HepG2 (cell line): ENCODE data around the gene EVA1A. TPM values are rescaled to one million over a fixed set of nuclear protein-coding genes. Genes with fewer than 3 reads are reported as not detected.

Experiments
- ATAC-seq: fragments of 200-7000 bp; cut with Tn5 transposase; 3 replicates; pipeline ENCODE4 v1.9.1; 2020; ENCODE audit warnings: mild to moderate bottlenecking, moderate library complexity
- BruUV-seq: library from RNA; stranded (reverse); fragments of 400-500 nt; replicated peaks from 2 replicates; lab custom pipeline; 2021; lab: Mats Ljungman, UMichigan
- CTCF ChIA-PET: fragments of 300-600 bp; formaldehyde crosslinking; extraction: SDS; loops from one replicate; lab custom pipeline; 2021; ENCODE audit warnings: low total read pairs, inconsistent platforms, low intra/inter-chr PET ratio; lab: Yijun Ruan, JAX
- POLR2A ChIA-PET: fragments of 350-600 bp; sonication (Branson Sonifier 250); formaldehyde crosslinking; loops from one replicate; lab custom pipeline; 2020; ENCODE audit warnings: antibody characterized with exemption, inconsistent platforms; lab: Yijun Ruan, JAX
- DNase-seq: peaks from one replicate; pipeline ENCODE4 v3.0.0-alpha.2; 2015; ENCODE audit warnings: low spot score
- FAIRE-seq: peaks from 3 replicates; lab custom pipeline; 2011; peaks lifted over from hg19 to GRCh38; lab: Jason Lieb, UNC
- H2AFZ ChIP-seq: one replicate; pipeline ENCODE4 v1.6.1; 2011; ENCODE audit warnings: low read length, inconsistent platforms
- H3K27ac ChIP-seq: fragments of 300-600 bp; 3 replicates; pipeline ENCODE4 v1.8.0; 2011; ENCODE audit warnings: mixed run types, mild to moderate bottlenecking, mixed read lengths, low read length, inconsistent platforms; ENCODE audit not compliant: insufficient read depth; ENCODE audit errors: extremely low read length
- H3K27me3 ChIP-seq, 2 experiments: fragments of 200-600 bp in 1 of 2; 2 replicates in 1 of 2; 3 replicates in 1 of 2; pipeline versions ENCODE4 v1.6.0 to v1.8.0; 2011; ENCODE audit warnings: low read length in 2 of 2, mild to moderate bottlenecking in 2 of 2, moderate library complexity in 2 of 2, inconsistent platforms in 1 of 2; ENCODE audit not compliant: insufficient read depth in 2 of 2, control insufficient read depth in 1 of 2
- H3K36me3 ChIP-seq, 2 experiments: fragments of 200-600 bp in 1 of 2; replicated peaks in 1 of 2; 2 replicates in 1 of 2; 3 replicates in 1 of 2; pipeline versions ENCODE4 v1.5.1 to v1.8.0; 2011; ENCODE audit warnings: low read length in 2 of 2, inconsistent platforms in 1 of 2; ENCODE audit not compliant: insufficient read depth in 2 of 2, control insufficient read depth in 1 of 2
- H3K4me1 ChIP-seq: 2 replicates; pipeline ENCODE4 v1.5.1; 2012; ENCODE audit warnings: low read length, inconsistent platforms; ENCODE audit not compliant: insufficient read depth
- H3K4me2 ChIP-seq: 2 replicates; pipeline ENCODE4 v1.6.0; 2011; ENCODE audit warnings: low read depth, low read length, inconsistent platforms
- H3K4me3 ChIP-seq, 3 experiments: fragments of 200-600 bp in 1 of 3; sonication (generic), shearing (Covaris generic) in 1 of 3; replicated peaks in 1 of 3; 2 replicates each; pipeline ENCODE4 v1.5.1; 2011 to 2016; ENCODE audit warnings: low read length in 3 of 3, inconsistent platforms in 2 of 3, low read depth in 2 of 3, mild to moderate bottlenecking in 2 of 3, control low read depth in 1 of 3, mixed read lengths in 1 of 3; ENCODE audit not compliant: insufficient read depth in 1 of 3
- H3K79me2 ChIP-seq: one replicate; pipeline ENCODE4 v1.6.1; 2011; ENCODE audit warnings: low read length, inconsistent platforms; ENCODE audit not compliant: insufficient read depth
- H3K9ac ChIP-seq: 2 replicates; pipeline ENCODE4 v1.6.0; 2011; ENCODE audit warnings: mild to moderate bottlenecking, low read depth, low read length, inconsistent platforms; ENCODE audit not compliant: insufficient read depth
- H3K9me3 ChIP-seq: 2 replicates; pipeline ENCODE4 v1.5.1; 2012; ENCODE audit warnings: mild to moderate bottlenecking, low read length
- H4K20me1 ChIP-seq: 2 replicates; pipeline ENCODE4 v1.6.0; 2011; ENCODE audit warnings: inconsistent platforms, mild to moderate bottlenecking, low read length, moderate library complexity; ENCODE audit not compliant: insufficient read depth
- BRCA1 ChIP-seq: sonication (generic); formaldehyde crosslinking; IDR thresholded peaks from 2 replicates; pipeline ENCODE4 v1.4.0; 2020; ENCODE audit warnings: missing genetic modification reagents
- JARID2 ChIP-seq: sonication (generic); formaldehyde crosslinking; IDR thresholded peaks from 2 replicates; pipeline ENCODE4 v1.8.1; 2023; ENCODE audit warnings: missing genetic modification reagents, inconsistent platforms; ENCODE audit not compliant: insufficient replicate concordance
- NFYC ChIP-seq: IDR thresholded peaks from 2 replicates; pipeline ENCODE4 v1.6.1; 2016; ENCODE audit warnings: missing genetic modification reagents, missing compliant biosample characterization
- ONECUT2 ChIP-seq: sonication (generic); formaldehyde crosslinking; IDR thresholded peaks from 2 replicates; pipeline ENCODE4 v1.4.0; 2020; ENCODE audit warnings: missing genetic modification reagents
- POLR2G ChIP-seq: fragments of 200-400 bp; formaldehyde crosslinking; IDR thresholded peaks from 2 replicates; pipeline ENCODE4 v1.6.1; 2018; ENCODE audit warnings: mild to moderate bottlenecking, low read depth, low read length, moderate library complexity
- RBM22 ChIP-seq: fragments of 200-400 bp; formaldehyde crosslinking; optimal IDR thresholded peaks from 2 replicates; pipeline ENCODE3; 2017; ENCODE audit warnings: mild to moderate bottlenecking, low read length, moderate library complexity
- SALL1 ChIP-seq: sonication (generic); formaldehyde crosslinking; IDR thresholded peaks from 2 replicates; pipeline ENCODE4 v1.8.0; 2022; ENCODE audit warnings: mild to moderate bottlenecking, missing genetic modification reagents
- TBX3 ChIP-seq: fragments of 450-650 bp; IDR thresholded peaks from 2 replicates; pipeline ENCODE4 v1.6.1; 2017; ENCODE audit warnings: antibody characterized with exemption, mild to moderate bottlenecking, inconsistent platforms, borderline replicate concordance
- ZNF121 ChIP-seq: sonication (generic); formaldehyde crosslinking; IDR thresholded peaks from 2 replicates; pipeline ENCODE4 v1.5.0; 2020; ENCODE audit warnings: mild to moderate bottlenecking, missing genetic modification reagents
- ZNF564 ChIP-seq: sonication (generic); formaldehyde crosslinking; IDR thresholded peaks from 2 replicates; pipeline ENCODE4 v1.8.1; 2023; ENCODE audit warnings: mild to moderate bottlenecking, missing genetic modification reagents
- WGBS: methylation state at CpG from one replicate; pipeline ENCODE4 v1.1.6; 2017; ENCODE audit warnings: low lambda C conversion rate; 5-methylcytosine and 5-hydroxymethylcytosine counted together
- in situ Hi-C: cut with HindIII; loops from 2 replicates; pipeline ENCODE4 v1.10.0; 2017; ENCODE audit warnings: low pct_unique_long_range_greater_than_20kb; ENCODE audit not compliant: extremely low pct_ligation_motif_present
- intact Hi-C: fragments of 100-400 bp; cut with micrococcal nuclease; formaldehyde crosslinking; loops from one replicate; pipeline ENCODE4 v1.10.0; 2022; ENCODE audit not compliant: unreplicated experiment
- polyA plus RNA-seq, 8 experiments: library from polyadenylated mRNA; depleted of rRNA in 3 of 8; stranded (reverse) in 7 of 8; unstranded in 1 of 8; fragments of >200 nt; fragmentation: Illumina TruSeq in 4 of 8; extraction: Trizol in 4 of 8; gene quantifications; 2 replicates each; pipeline versions ENCODE4 v1.2.1 to v1.2.3, GENCODE V29; 2011 to 2016; ENCODE audit warnings: low read depth in 4 of 8, missing spikeins in 1 of 8, mixed read lengths in 1 of 8; ENCODE audit not compliant: insufficient read depth in 1 of 8
- total RNA-seq, 5 experiments: library from RNA; depleted of rRNA; stranded (reverse); fragments of >200 nt; fragmentation: Illumina TruSeq; extraction: Trizol; gene quantifications; 2 replicates each; pipeline ENCODE4 v1.2.3, GENCODE V29; 2016; ENCODE audit warnings: low read depth in 1 of 5
- TF ChIP-seq, protein P1 (sequence below): sonication (generic); formaldehyde crosslinking; IDR thresholded peaks from 2 replicates; pipeline ENCODE4 v1.4.0; 2020; ENCODE audit warnings: mild to moderate bottlenecking, missing genetic modification reagents
- TF ChIP-seq, protein P2 (sequence below): sonication (generic); formaldehyde crosslinking; IDR thresholded peaks from 2 replicates; pipeline ENCODE4 v1.4.0; 2020; ENCODE audit warnings: missing genetic modification reagents, low read depth, mild to moderate bottlenecking, borderline replicate concordance
- TF ChIP-seq, protein P3 (sequence below): sonication (generic); formaldehyde crosslinking; IDR thresholded peaks from 2 replicates; pipeline ENCODE4 v1.4.0; 2020; ENCODE audit warnings: missing genetic modification reagents
- TF ChIP-seq, protein P4 (sequence below): sonication (generic); formaldehyde crosslinking; IDR thresholded peaks from 2 replicates; pipeline ENCODE4 v1.9.0; 2021; ENCODE audit warnings: missing genetic modification reagents, mild to moderate bottlenecking, borderline replicate concordance

EVA1A gene
- total and polyA plus RNA-seq, 2 of the 13 experiments (the other 11 are each of a cell fraction or from before 2014, with no cell fraction given), result 57.5 to 57.8 TPM

DNA sequence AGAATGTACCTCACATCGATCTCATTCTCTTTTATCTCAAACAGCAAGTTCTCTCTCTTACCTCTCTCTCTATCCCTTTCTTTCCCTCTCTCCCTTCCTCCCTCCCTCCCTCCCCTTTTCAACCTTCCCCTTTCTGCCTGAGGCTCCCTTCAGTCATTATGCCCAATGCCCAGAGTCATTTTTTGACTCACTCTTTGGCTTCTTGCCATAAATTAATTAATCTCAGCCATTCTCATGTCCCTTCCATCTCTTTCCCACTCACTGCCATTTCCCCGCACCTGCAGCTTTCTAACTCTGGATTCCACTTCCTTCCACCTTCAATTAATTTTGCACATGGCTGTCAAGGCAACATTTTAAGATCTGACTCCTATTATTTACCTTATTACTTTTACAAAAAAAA, 60.1 kb downstream of the EVA1A start:
- POLR2A ChIA-PET, result no interaction called here
- peaks cover 38 to 75% of the 10 kb centered on the region in 2 experiments for H3K36me3 ChIP-seq
- no peaks in the 10 kb centered on the region for H3K27me3 ChIP-seq
- in situ Hi-C loops, result no loop called here
- CTCF ChIA-PET, result no interaction called here
- no peak for FAIRE-seq
- no peak overlapping the region for H2AFZ ChIP-seq
- H3K27ac ChIP-seq, result no peak overlapping the region
- peaks cover 70% of the 10 kb centered on the region for H3K4me1 ChIP-seq
- H3K9ac ChIP-seq, result no peak overlapping the region
- TF ChIP-seq RBM22 (peak; percentile 79), POLR2G (0 out of 2 replicates have a peak, but pooled peaks have one; percentile 26)
- TF ChIP-seq, protein P1, sequence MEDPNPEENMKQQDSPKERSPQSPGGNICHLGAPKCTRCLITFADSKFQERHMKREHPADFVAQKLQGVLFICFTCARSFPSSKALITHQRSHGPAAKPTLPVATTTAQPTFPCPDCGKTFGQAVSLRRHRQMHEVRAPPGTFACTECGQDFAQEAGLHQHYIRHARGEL (CRISPR knock-in tag), result no peak
- TF ChIP-seq, all 625 proteins: peak for 2
- no peak overlapping the region for H3K4me2 ChIP-seq
- H3K79me2 ChIP-seq, result peaks cover 92% of the 10 kb centered on the region
- peaks cover 3% of the 10 kb centered on the region; the same call in 1 of the 2 replicates for H4K20me1 ChIP-seq
- no peak for ATAC-seq
- BruUV-seq, result no TSS peak
- WGBS, result 97% methylated on average over 2 of the region's 2 CpGs
- intact Hi-C loops, result no loop called here
- no peak overlapping the region for H3K4me3 ChIP-seq
- DNase-seq, result no peak
- no peaks in the 10 kb centered on the region for H3K9me3 ChIP-seq

DNA sequence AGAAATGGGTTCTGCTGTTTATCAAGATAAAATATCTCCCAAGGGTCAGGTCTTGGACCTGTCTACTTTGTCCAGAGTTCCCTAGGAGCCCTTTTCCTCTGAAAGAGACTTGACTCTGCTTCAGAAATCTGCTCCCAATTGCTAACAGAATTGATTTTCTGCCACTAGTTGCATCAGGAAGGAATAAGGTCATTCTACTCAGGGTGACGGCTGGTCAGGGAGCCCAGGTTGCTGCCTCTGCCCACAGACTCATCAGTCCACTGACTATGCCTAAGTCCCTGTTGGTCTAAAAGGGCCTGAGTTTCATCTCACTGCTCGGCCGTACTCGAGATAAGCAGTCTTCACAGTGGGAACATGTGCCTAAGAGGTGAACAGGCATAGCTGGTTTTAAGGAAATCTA, 61.2 kb downstream of the EVA1A start:
- Histone ChIP-seq H3K36me3 (peaks cover 36 to 75% of the 10 kb centered on the region in 2 experiments), H3K9me3 (no peaks in the 10 kb centered on the region), H3K27me3 (no peaks in the 10 kb centered on the region), H3K4me1 (peaks cover 81% of the 10 kb centered on the region), H3K9ac (no peak overlapping the region), H2AFZ (no peak overlapping the region), H3K27ac (peak overlapping the region; percentile 1), H3K79me2 (peaks cover 95% of the 10 kb centered on the region), H3K4me2 (no peak overlapping the region), H3K4me3 (no peak overlapping the region), H4K20me1 (peaks cover 3% of the 10 kb centered on the region; the same call in 1 of the 2 replicates)
- in situ Hi-C loops (no loop called here), intact Hi-C loops (no loop called here)
- POLR2A ChIA-PET, result interaction anchor here (1.0 kb wide), 1 partner anchor 72 kb away, joined by 3 read pairs; no protein-coding TSS in a partner anchor
- no peak for DNase-seq
- peak; percentile 75 for ATAC-seq
- no peak for FAIRE-seq
- BruUV-seq, result no TSS peak
- WGBS, result 92% methylated on average over 4 of the region's 4 CpGs
- CTCF ChIA-PET, result no interaction called here
- TF ChIP-seq, protein P2, sequence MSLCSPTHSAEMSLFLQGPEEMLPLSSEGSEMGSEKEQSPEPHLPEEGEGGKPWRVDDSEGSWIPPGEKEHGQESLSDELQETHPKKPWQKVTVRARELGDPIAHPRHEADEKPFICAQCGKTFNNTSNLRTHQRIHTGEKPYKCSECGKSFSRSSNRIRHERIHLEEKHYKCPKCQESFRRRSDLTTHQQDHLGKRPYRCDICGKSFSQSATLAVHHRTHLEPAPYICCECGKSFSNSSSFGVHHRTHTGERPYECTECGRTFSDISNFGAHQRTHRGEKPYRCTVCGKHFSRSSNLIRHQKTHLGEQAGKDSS (CRISPR knock-in tag), result no peak
- TF ChIP-seq JARID2 (CRISPR knock-in tag) (no peak), ONECUT2 (CRISPR knock-in tag) (0 out of 2 replicates have a peak, but pooled peaks have one; percentile 36), ZNF121 (0 out of 2 replicates have a peak, but pooled peaks have one; percentile 24), BRCA1 (CRISPR knock-in tag) (no peak), RBM22 (peak; percentile 6), ZNF564 (CRISPR knock-in tag) (no peak), TBX3 (no peak), SALL1 (CRISPR knock-in tag) (peak; percentile 38; the same call in 1 of the 2 replicates), NFYC (CRISPR knock-in tag) (no peak)
- TF ChIP-seq, protein P3, sequence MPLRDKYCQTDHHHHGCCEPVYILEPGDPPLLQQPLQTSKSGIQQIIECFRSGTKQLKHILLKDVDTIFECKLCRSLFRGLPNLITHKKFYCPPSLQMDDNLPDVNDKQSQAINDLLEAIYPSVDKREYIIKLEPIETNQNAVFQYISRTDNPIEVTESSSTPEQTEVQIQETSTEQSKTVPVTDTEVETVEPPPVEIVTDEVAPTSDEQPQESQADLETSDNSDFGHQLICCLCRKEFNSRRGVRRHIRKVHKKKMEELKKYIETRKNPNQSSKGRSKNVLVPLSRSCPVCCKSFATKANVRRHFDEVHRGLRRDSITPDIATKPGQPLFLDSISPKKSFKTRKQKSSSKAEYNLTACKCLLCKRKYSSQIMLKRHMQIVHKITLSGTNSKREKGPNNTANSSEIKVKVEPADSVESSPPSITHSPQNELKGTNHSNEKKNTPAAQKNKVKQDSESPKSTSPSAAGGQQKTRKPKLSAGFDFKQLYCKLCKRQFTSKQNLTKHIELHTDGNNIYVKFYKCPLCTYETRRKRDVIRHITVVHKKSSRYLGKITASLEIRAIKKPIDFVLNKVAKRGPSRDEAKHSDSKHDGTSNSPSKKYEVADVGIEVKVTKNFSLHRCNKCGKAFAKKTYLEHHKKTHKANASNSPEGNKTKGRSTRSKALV (CRISPR knock-in tag), result no peak
- TF ChIP-seq, protein P4, sequence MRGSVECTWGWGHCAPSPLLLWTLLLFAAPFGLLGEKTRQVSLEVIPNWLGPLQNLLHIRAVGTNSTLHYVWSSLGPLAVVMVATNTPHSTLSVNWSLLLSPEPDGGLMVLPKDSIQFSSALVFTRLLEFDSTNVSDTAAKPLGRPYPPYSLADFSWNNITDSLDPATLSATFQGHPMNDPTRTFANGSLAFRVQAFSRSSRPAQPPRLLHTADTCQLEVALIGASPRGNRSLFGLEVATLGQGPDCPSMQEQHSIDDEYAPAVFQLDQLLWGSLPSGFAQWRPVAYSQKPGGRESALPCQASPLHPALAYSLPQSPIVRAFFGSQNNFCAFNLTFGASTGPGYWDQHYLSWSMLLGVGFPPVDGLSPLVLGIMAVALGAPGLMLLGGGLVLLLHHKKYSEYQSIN (CRISPR knock-in tag), result no peak
